B cell (primary cell): ENCODE measurements around the gene GMPPA. TPM values are rescaled to one million over a fixed set of nuclear protein-coding genes. Genes with fewer than 3 reads are reported as not detected.

Source experiments
- ATAC-seq: fragments of 200-7000 bp; cut with Tn5 transposase; one replicate; pipeline ENCODE4 v1.10.0; 2021; ENCODE audit warnings: low read depth, mild to moderate bottlenecking, moderate number of reproducible peaks, moderate library complexity
- CTCF ChIA-PET: fragments of 350-600 bp; sonication (Branson Sonifier 250); formaldehyde crosslinking; loops from one replicate; lab custom pipeline; 2021; ENCODE audit warnings: antibody characterized with exemption, inconsistent platforms; lab: Charles Lee
- POLR2A ChIA-PET: fragments of 350-600 bp; sonication (Branson Sonifier 250); formaldehyde crosslinking; loops from one replicate; lab custom pipeline; 2021; ENCODE audit warnings: antibody characterized with exemption; lab: Charles Lee
- DNase-seq: peaks from one replicate; pipeline ENCODE4 v3.0.0; 2013
- H2AFZ ChIP-seq: 2 replicates; pipeline ENCODE4 v1.6.1; 2012; ENCODE audit warnings: mild to moderate bottlenecking, low read depth, low read length; ENCODE audit not compliant: insufficient read depth, poor library complexity, severe bottlenecking
- H3K27ac ChIP-seq, 2 donors: 1 replicate in 1 of 2; 2 replicates in 1 of 2; pipeline ENCODE4 v1.5.1; 2012 to 2013; ENCODE audit warnings: low read length in 2 of 2, mild to moderate bottlenecking in 2 of 2, moderate library complexity in 1 of 2
- H3K27me3 ChIP-seq, 4 experiments: fragments of 200-600 bp in 1 of 4; sonication (generic) in 1 of 4; replicated peaks in 1 of 4; 1 replicate in 2 of 4; 2 replicates in 2 of 4; pipeline versions ENCODE4 v1.6.1 to v1.7.0; 2013 to 2016; ENCODE audit warnings: low read length in 3 of 4, mild to moderate bottlenecking in 2 of 4, mixed read lengths in 1 of 4, moderate library complexity in 1 of 4; ENCODE audit not compliant: insufficient read depth in 4 of 4, control insufficient read depth in 3 of 4; ENCODE audit errors: control extremely low read depth in 1 of 4
- H3K36me3 ChIP-seq, 2 experiments: replicated peaks in 1 of 2; 1 replicate in 1 of 2; 2 replicates in 1 of 2; pipeline versions ENCODE4 v1.6.1 to v1.7.1; 2013; ENCODE audit warnings: low read length in 1 of 2; ENCODE audit not compliant: insufficient read depth in 2 of 2, control insufficient read depth in 1 of 2; ENCODE audit errors: control extremely low read depth in 1 of 2, extremely low read depth in 1 of 2
- H3K4me1 ChIP-seq, 2 donors: fragments of 200-600 bp in 1 of 2; sonication (generic) in 1 of 2; 1 replicate in 1 of 2; 2 replicates in 1 of 2; pipeline versions ENCODE4 v1.5.1 to v1.6.1; 2013 to 2017; ENCODE audit warnings: low read length in 2 of 2; ENCODE audit not compliant: control insufficient read depth in 2 of 2, insufficient read depth in 2 of 2
- H3K4me2 ChIP-seq: replicated peaks from 2 replicates; pipeline ENCODE3; 2012; ENCODE audit warnings: mild to moderate bottlenecking, low read depth, low read length; ENCODE audit not compliant: poor library complexity, severe bottlenecking
- H3K4me3 ChIP-seq, 5 experiments: fragments of 200-600 bp in 1 of 5; sonication (generic) in 1 of 5; 1 replicate in 3 of 5; 2 replicates in 2 of 5; pipeline versions ENCODE4 v1.5.1 to v1.7.0; 2011 to 2016; ENCODE audit warnings: low read length in 4 of 5, mild to moderate bottlenecking in 4 of 5, low read depth in 2 of 5, control low read depth in 1 of 5, moderate library complexity in 1 of 5; ENCODE audit not compliant: insufficient read depth in 1 of 5; ENCODE audit errors: control extremely low read depth in 1 of 5, extremely low read depth in 1 of 5
- H3K79me2 ChIP-seq: fragments of 200-600 bp; sonication (generic); one replicate; pipeline ENCODE4 v1.6.0; 2016; ENCODE audit warnings: low read length; ENCODE audit not compliant: control insufficient read depth, insufficient read depth
- H3K9ac ChIP-seq: fragments of 200-600 bp; sonication (generic); 2 replicates; pipeline ENCODE4 v1.6.1; 2017; ENCODE audit warnings: mild to moderate bottlenecking, low read length, moderate library complexity
- H3K9me3 ChIP-seq, 3 donors: one replicate each; pipeline versions ENCODE4 v1.6.1 to v1.7.1; 2013; ENCODE audit warnings: low read length in 2 of 3; ENCODE audit not compliant: control insufficient read depth in 2 of 3, insufficient read depth in 1 of 3; ENCODE audit errors: control extremely low read depth in 1 of 3
- H4K20me1 ChIP-seq: 2 replicates; pipeline ENCODE4 v1.6.0; 2012; ENCODE audit warnings: mild to moderate bottlenecking, low read length; ENCODE audit not compliant: insufficient read depth, control insufficient read depth, poor library complexity, severe bottlenecking
- H3K27ac Mint-ChIP-seq: one replicate; pipeline ENCODE4 v1.8.0; 2021; ENCODE audit warnings: mixed read lengths
- H3K27me3 Mint-ChIP-seq: one replicate; pipeline ENCODE4 v1.8.0; 2021; ENCODE audit warnings: mixed read lengths
- H3K4me1 Mint-ChIP-seq: one replicate; pipeline ENCODE4 v1.8.0; 2021; ENCODE audit warnings: mixed read lengths
- H3K4me3 Mint-ChIP-seq: one replicate; pipeline ENCODE4 v1.8.0; 2021; ENCODE audit warnings: mixed read lengths
- H3K9me3 Mint-ChIP-seq: one replicate; pipeline ENCODE4 v1.8.0; 2022; ENCODE audit warnings: mixed read lengths; ENCODE audit not compliant: insufficient read depth
- CTCF ChIP-seq: fragments of 200-600 bp; IDR thresholded peaks from one replicate; pipeline ENCODE4 v1.8.0; 2022; ENCODE audit warnings: antibody characterized with exemption, mild to moderate bottlenecking
- EZH2 ChIP-seq: IDR thresholded peaks from 2 replicates; pipeline ENCODE4 v1.6.1; 2012; ENCODE audit warnings: borderline replicate concordance, low read depth, mild to moderate bottlenecking, moderate library complexity, low read length; ENCODE audit not compliant: insufficient read depth, poor library complexity, severe bottlenecking
- WGBS: methylation state at CpG from one replicate; pipeline ENCODE4 v1.1.5; 2013; ENCODE audit warnings: missing lambda C conversion rate; ENCODE audit not compliant: insufficient coverage; 5-methylcytosine and 5-hydroxymethylcytosine counted together
- intact Hi-C: fragments of 100-400 bp; cut with micrococcal nuclease; formaldehyde crosslinking; loops from one replicate; pipeline ENCODE4 v1.10.0; 2022
- polyA plus RNA-seq: library from polyadenylated mRNA; depleted of rRNA; stranded (reverse); fragments of >200 nt; gene quantifications from 2 replicates; pipeline ENCODE4 v1.2.3, GENCODE V29; 2012
- total RNA-seq, 2 donors: library from RNA; stranded (reverse); fragments of 120-200 nt in 1 of 2; gene quantifications; 1 replicate in 1 of 2; 2 replicates in 1 of 2; pipeline versions ENCODE4 v1.2.3 to v1.2.4, GENCODE V29; 2013 to 2022

Gene GMPPA
- total and polyA plus RNA-seq, 2 donors (not counting 1 experiment from before 2014, with no cell fraction given) = 27.8 to 67.9 TPM

- 72% methylated on average over 20 of the region's 20 CpGs for WGBS
- Histone ChIP-seq H3K4me3 (no peak overlapping the region), H3K4me1 (peaks cover 21 to 25% of the 10 kb centered on the region in 2 donors), H3K9ac (no peak overlapping the region), H4K20me1 (no peaks in the 10 kb centered on the region), H3K4me2 (no peak overlapping the region), H3K36me3 (no peaks in the 10 kb centered on the region), H3K27me3 (peaks cover 0 to 67% (median 30%) of the 10 kb centered on the region in 4 experiments), H3K9me3 (peaks cover 0 to 17% (median 0%) of the 10 kb centered on the region in 3 donors), H2AFZ (no peak overlapping the region), H3K27ac (no peak overlapping the region), H3K79me2 (no peaks in the 10 kb centered on the region)
- H3K4me3 Mint-ChIP-seq = no peak overlapping the region
- H3K4me1 Mint-ChIP-seq = peaks cover 12% of the 10 kb centered on the region
- no peak for ATAC-seq
- ChIA-PET POLR2A (no interaction called here), CTCF (interaction anchor here (1.2 to 10.4 kb wide), 2 partner anchors 37 to 68 kb away, joined by 5 to 123 read pairs; no protein-coding TSS in a partner anchor)
- DNase-seq = no peak
- TF ChIP-seq CTCF (no peak), EZH2 (no peak)
- H3K27ac Mint-ChIP-seq = no peak overlapping the region
- intact Hi-C loops = no loop called here
- no peaks in the 10 kb centered on the region for H3K9me3 Mint-ChIP-seq
- H3K27me3 Mint-ChIP-seq = peaks cover 51% of the 10 kb centered on the region
Measured at GRCh38 chr2:219492575-219492974, 6.1 kb upstream of the GMPPA start.

GRCh38 chr2:219493086-219493485 is 5.6 kb upstream of the GMPPA start:
- Mint-ChIP-seq H3K9me3 (no peaks in the 10 kb centered on the region), H3K27ac (no peak overlapping the region), H3K27me3 (peaks cover 47% of the 10 kb centered on the region), H3K4me3 (no peak overlapping the region), H3K4me1 (peaks cover 13% of the 10 kb centered on the region)
- H3K9ac ChIP-seq = no peak overlapping the region
- H3K9me3 ChIP-seq = peaks cover 0 to 19% (median 0%) of the 10 kb centered on the region in 3 donors
- no peak for DNase-seq
- POLR2A ChIA-PET = no interaction called here
- no peaks in the 10 kb centered on the region for H4K20me1 ChIP-seq
- peaks cover 0 to 71% (median 33%) of the 10 kb centered on the region in 4 experiments for H3K27me3 ChIP-seq
- intact Hi-C loops = no loop called here
- ATAC-seq = no peak
- H3K4me1 ChIP-seq = peaks cover 26 to 29% of the 10 kb centered on the region in 2 donors
- WGBS = 100% methylated on average over 3 of the region's 5 CpGs
- H2AFZ ChIP-seq = no peak overlapping the region
- CTCF ChIA-PET = interaction anchor here (10.4 kb wide), 1 partner anchor 36 kb away, joined by 123 read pairs; no protein-coding TSS in a partner anchor
- no peak overlapping the region for H3K4me3 ChIP-seq
- no peak overlapping the region for H3K27ac ChIP-seq
- H3K79me2 ChIP-seq = peaks cover 2% of the 10 kb centered on the region
- no peak overlapping the region for H3K4me2 ChIP-seq
- TF ChIP-seq CTCF (no peak), EZH2 (no peak)
- no peaks in the 10 kb centered on the region for H3K36me3 ChIP-seq
